Measurements from ENCODE around the gene OCA2. TPM values are rescaled to one million over a fixed set of nuclear protein-coding genes. Genes with fewer than 3 reads are reported as not detected.

The OCA2 gene
- polyA plus RNA-seq, 1 donor from 2014 or later, result 0.97 TPM

GRCh38 chr15:27902680-27903385 lies 196.3 kb downstream of the OCA2 start:
- H3K4me3 ChIP-seq (ENCODE audit: low read length), result no peak overlapping the region
- H3K36me3 ChIP-seq (ENCODE audit: insufficient read depth, low read length), result no peaks in the 10 kb centered on the region
- TF ChIP-seq RAD21 (conservative IDR thresholded peaks at IDR 0.05) (no peak), EZH2 (IDR thresholded peaks at IDR 0.05; ENCODE audit: borderline replicate concordance, insufficient read depth, low read length, poor library complexity, severe bottlenecking) (no peak), MXI1 (conservative IDR thresholded peaks at IDR 0.05; ENCODE audit: poor library complexity, severe bottlenecking) (no peak), POLR2AphosphoS5 (IDR thresholded peaks at IDR 0.05) (no peak), CTCF (IDR thresholded peaks at IDR 0.05; ENCODE audit: poor library complexity, severe bottlenecking) (no peak), SMC3 (conservative IDR thresholded peaks at IDR 0.05; ENCODE audit: poor library complexity) (no peak), REST (IDR thresholded peaks at IDR 0.05; ENCODE audit: borderline replicate concordance) (no peak), TAF1 (IDR thresholded peaks at IDR 0.05; ENCODE audit: low read depth) (no peak), EP300 (conservative IDR thresholded peaks at IDR 0.05; ENCODE audit: poor library complexity, severe bottlenecking) (no peak)
- H3K79me2 ChIP-seq (replicated peaks; ENCODE audit: insufficient read depth, low read length), result no peaks in the 10 kb centered on the region
- no peak overlapping the region for H2AFZ ChIP-seq (ENCODE audit: low read depth, low read length)
- no peaks in the 10 kb centered on the region for H3K27me3 ChIP-seq (ENCODE audit: insufficient read depth, low read depth, low read length)
- H3F3A ChIP-seq (ENCODE audit: insufficient read depth, low read length, poor library complexity, severe bottlenecking), result no peaks in the 10 kb centered on the region
- H3K27ac ChIP-seq (ENCODE audit: low read length), result no peak overlapping the region
- no peaks in the 10 kb centered on the region for H4K20me1 ChIP-seq (ENCODE audit: insufficient read depth)
- H3K9me2 ChIP-seq (ENCODE audit: insufficient read depth, low read length), result no peaks in the 10 kb centered on the region
- no peak overlapping the region for H3K9ac ChIP-seq (ENCODE audit: low read length)
- H3K9me3 ChIP-seq (ENCODE audit: low read length), result no peaks in the 10 kb centered on the region
- H3K4me2 ChIP-seq (ENCODE audit: low read length), result no peak overlapping the region

GRCh38 chr15:27899583-27900285 lies 199.4 kb downstream of the OCA2 start:
- H3K9ac ChIP-seq (ENCODE audit: low read length), result no peak overlapping the region
- no peaks in the 10 kb centered on the region for H4K20me1 ChIP-seq (ENCODE audit: insufficient read depth)
- no peaks in the 10 kb centered on the region for H3F3A ChIP-seq (ENCODE audit: insufficient read depth, low read length, poor library complexity, severe bottlenecking)
- no peaks in the 10 kb centered on the region for H3K9me3 ChIP-seq (ENCODE audit: low read length)
- H3K27ac ChIP-seq (ENCODE audit: low read length), result no peak overlapping the region
- no peaks in the 10 kb centered on the region for H3K9me2 ChIP-seq (ENCODE audit: insufficient read depth, low read length)
- H3K4me2 ChIP-seq (ENCODE audit: low read length), result no peak overlapping the region
- TF ChIP-seq REST (IDR thresholded peaks at IDR 0.05; ENCODE audit: borderline replicate concordance) (no peak), SMC3 (conservative IDR thresholded peaks at IDR 0.05; ENCODE audit: poor library complexity) (no peak), RAD21 (conservative IDR thresholded peaks at IDR 0.05) (no peak), EP300 (conservative IDR thresholded peaks at IDR 0.05; ENCODE audit: poor library complexity, severe bottlenecking) (no peak), POLR2AphosphoS5 (IDR thresholded peaks at IDR 0.05) (no peak), TAF1 (IDR thresholded peaks at IDR 0.05; ENCODE audit: low read depth) (no peak), MXI1 (conservative IDR thresholded peaks at IDR 0.05; ENCODE audit: poor library complexity, severe bottlenecking) (no peak), EZH2 (IDR thresholded peaks at IDR 0.05; ENCODE audit: borderline replicate concordance, insufficient read depth, low read length, poor library complexity, severe bottlenecking) (no peak), CTCF (IDR thresholded peaks at IDR 0.05; ENCODE audit: poor library complexity, severe bottlenecking) (no peak)
- H3K27me3 ChIP-seq (ENCODE audit: insufficient read depth, low read depth, low read length), result no peaks in the 10 kb centered on the region
- H3K36me3 ChIP-seq (ENCODE audit: insufficient read depth, low read length), result no peaks in the 10 kb centered on the region
- no peaks in the 10 kb centered on the region for H3K79me2 ChIP-seq (replicated peaks; ENCODE audit: insufficient read depth, low read length)
- H2AFZ ChIP-seq (ENCODE audit: low read depth, low read length), result no peak overlapping the region
- H3K4me3 ChIP-seq (ENCODE audit: low read length), result no peak overlapping the region

Data from neural cell (in vitro differentiated cells).